Nephron progenitor cell (in vitro differentiated cells): ENCODE measurements around the gene CAMK1D.

Experiments used
- DNase-seq: peaks from one replicate; pipeline ENCODE4 v3.0.0; 2021
- H3K27ac Mint-ChIP-seq: 2 replicates; pipeline ENCODE4 v1.8.0; 2021; ENCODE audit warnings: mild to moderate bottlenecking, moderate library complexity, mixed read lengths
- H3K27me3 Mint-ChIP-seq: 2 replicates; pipeline ENCODE4 v1.8.0; 2021; ENCODE audit warnings: mild to moderate bottlenecking, low read depth, mixed read lengths; ENCODE audit not compliant: poor library complexity
- H3K36me3 Mint-ChIP-seq: 2 replicates; pipeline ENCODE4 v1.8.0; 2021; ENCODE audit warnings: low read depth, mixed read lengths
- H3K4me1 Mint-ChIP-seq: 2 replicates; pipeline ENCODE4 v1.8.0; 2021; ENCODE audit warnings: mixed read lengths
- H3K4me3 Mint-ChIP-seq: 2 replicates; pipeline ENCODE4 v1.8.0; 2021; ENCODE audit warnings: mild to moderate bottlenecking, moderate library complexity, mixed read lengths
- H3K9me3 Mint-ChIP-seq: 2 replicates; pipeline ENCODE4 v1.8.0; 2021; ENCODE audit warnings: mild to moderate bottlenecking, moderate library complexity, mixed read lengths
- CTCF ChIP-seq: fragments of 200-600 bp; sonication (generic); IDR thresholded peaks from 2 replicates; pipeline ENCODE4 v1.5.0; 2021; ENCODE audit warnings: antibody characterized with exemption

Gene CAMK1D

GRCh38 chr10:12566161-12567115, 217.1 kb downstream of the CAMK1D start:
- Mint-ChIP-seq H3K27ac (peak overlapping the region; percentile 13), H3K9me3 (peaks cover 5% of the 10 kb centered on the region), H3K4me1 (peaks cover 2% of the 10 kb centered on the region), H3K4me3 (no peak overlapping the region), H3K27me3 (peaks cover 14% of the 10 kb centered on the region), H3K36me3 (no peaks in the 10 kb centered on the region)
- TF ChIP-seq CTCF, result no peak
- DNase-seq, result no peak

DNA sequence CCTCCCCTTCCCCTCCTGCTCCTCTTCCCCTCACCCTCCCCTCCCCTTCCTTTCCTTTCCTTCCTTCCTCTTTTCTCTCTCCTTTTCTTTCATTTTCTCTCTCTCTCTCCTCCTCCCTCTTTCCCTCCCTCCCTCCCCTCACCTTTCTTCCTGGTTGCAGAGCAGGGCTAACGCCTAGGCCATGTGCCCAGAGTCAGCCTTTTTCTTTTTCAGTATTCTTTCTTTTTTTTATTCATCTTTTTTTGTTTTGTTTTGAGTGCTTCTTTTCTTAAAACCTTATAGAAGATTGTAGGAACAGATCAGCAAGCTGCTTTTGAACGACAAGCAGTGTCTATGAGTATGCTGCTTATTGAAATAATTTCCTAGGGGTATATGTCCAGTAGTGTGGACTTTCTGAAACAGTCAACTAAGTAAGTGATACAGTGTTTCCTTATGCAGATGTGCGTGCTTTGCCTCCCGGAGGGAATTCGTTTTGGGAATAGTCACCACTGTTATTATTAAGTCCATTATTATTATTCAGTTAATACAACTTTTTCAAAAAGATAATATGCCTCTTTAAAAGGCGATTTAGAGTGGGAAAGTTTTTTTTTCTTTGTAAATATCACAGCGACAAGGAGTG, 219.2 kb downstream of the CAMK1D start:
- no peak for TF ChIP-seq CTCF
- no peak overlapping the region for H3K27ac Mint-ChIP-seq
- DNase-seq, result no peak
- H3K4me1 Mint-ChIP-seq, result no peaks in the 10 kb centered on the region
- H3K27me3 Mint-ChIP-seq, result peaks cover 12% of the 10 kb centered on the region
- H3K36me3 Mint-ChIP-seq, result no peaks in the 10 kb centered on the region
- H3K9me3 Mint-ChIP-seq, result peaks cover 12% of the 10 kb centered on the region
- no peak overlapping the region for H3K4me3 Mint-ChIP-seq

- Mint-ChIP-seq H3K9me3 (peaks cover 36% of the 10 kb centered on the region), H3K27ac (peak overlapping the region; percentile 11), H3K4me3 (no peak overlapping the region), H3K27me3 (peaks cover 14% of the 10 kb centered on the region), H3K36me3 (no peaks in the 10 kb centered on the region), H3K4me1 (no peaks in the 10 kb centered on the region)
- TF ChIP-seq CTCF, result no peak
- no peak for DNase-seq
Measured at GRCh38 chr10:12572281-12572680, 222.9 kb downstream of the CAMK1D start.

- peaks cover 53% of the 10 kb centered on the region for H3K9me3 Mint-ChIP-seq
- peaks cover 8% of the 10 kb centered on the region for H3K27me3 Mint-ChIP-seq
- H3K36me3 Mint-ChIP-seq, result no peaks in the 10 kb centered on the region
- no peaks in the 10 kb centered on the region for H3K4me1 Mint-ChIP-seq
- no peak for DNase-seq
- no peak for TF ChIP-seq CTCF
- no peak overlapping the region for H3K4me3 Mint-ChIP-seq
- no peak overlapping the region for H3K27ac Mint-ChIP-seq
Measured at GRCh38 chr10:12577610-12578009, 228.3 kb downstream of the CAMK1D start.

DNA sequence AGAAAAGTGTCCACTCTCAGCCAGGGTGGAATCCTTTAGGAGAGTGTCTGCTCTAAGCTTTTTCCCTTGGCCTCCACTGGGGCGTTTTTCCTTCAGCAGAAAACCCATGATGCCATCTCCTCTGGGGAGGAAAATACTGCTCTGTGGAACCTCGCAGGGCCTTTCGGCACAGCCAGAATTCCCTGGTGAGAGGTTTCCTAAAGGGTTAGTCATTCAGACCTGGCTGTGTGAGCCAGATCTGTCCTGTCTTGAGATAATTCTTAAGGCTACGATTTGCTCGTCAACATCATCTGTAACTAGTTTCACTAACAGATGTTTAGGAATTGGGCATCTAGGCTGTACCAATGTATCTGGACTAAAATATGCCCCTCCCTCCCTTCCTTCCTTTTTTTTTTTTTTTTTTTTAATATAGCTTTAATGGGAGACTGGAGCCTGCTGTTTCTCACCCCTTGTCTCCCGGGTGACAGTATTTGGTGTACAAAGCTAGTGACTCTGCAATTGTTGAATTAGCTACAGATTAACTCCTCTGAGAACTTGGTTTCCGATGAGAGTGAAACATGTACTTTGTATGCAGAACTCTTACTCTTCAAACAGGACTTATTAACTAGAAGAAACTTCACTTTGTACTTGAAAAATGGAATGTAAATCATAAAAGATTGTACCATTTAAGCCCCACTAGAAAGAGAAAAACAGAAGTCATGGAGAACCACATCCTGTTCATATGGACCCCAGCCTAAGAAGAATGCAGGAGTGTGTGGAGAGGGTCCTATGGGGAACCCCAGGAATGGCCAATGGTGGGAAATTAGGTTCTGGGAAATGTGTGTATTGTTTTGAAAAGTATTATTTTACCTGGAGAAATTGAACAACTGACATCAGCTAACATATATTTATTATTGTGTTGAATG, 230.9 kb downstream of the CAMK1D start:
- peaks cover 57% of the 10 kb centered on the region for H3K9me3 Mint-ChIP-seq
- H3K27me3 Mint-ChIP-seq, result peaks cover 5% of the 10 kb centered on the region
- no peaks in the 10 kb centered on the region for H3K4me1 Mint-ChIP-seq
- H3K27ac Mint-ChIP-seq, result no peak overlapping the region
- DNase-seq, result no peak
- no peak for TF ChIP-seq CTCF
- no peaks in the 10 kb centered on the region for H3K36me3 Mint-ChIP-seq
- H3K4me3 Mint-ChIP-seq, result no peak overlapping the region
